ENCODE measurements around the gene ESF1. TPM values are rescaled to one million over a fixed set of nuclear protein-coding genes. Genes with fewer than 3 reads are reported as not detected.

ESF1 gene
- total RNA-seq, 1 experiment from 2014 or later: 28.7 TPM

- TF ChIP-seq ATF2 (CRISPR knock-in tag; IDR thresholded peaks at IDR 0.05; ENCODE audit: borderline replicate concordance, low read depth) (no peak), MXD4 (CRISPR knock-in tag; IDR thresholded peaks at IDR 0.05; ENCODE audit: borderline replicate concordance) (no peak)
Measured at GRCh38 chr20:13677241-13677640, 107.5 kb downstream of the ESF1 start (continued).

- POLR2A ChIA-PET: no interaction called here
- H3K4me1 Mint-ChIP-seq: no peaks in the 10 kb centered on the region
- no peak overlapping the region for H3K4me3 Mint-ChIP-seq
- no peak for DNase-seq (ENCODE audit: low spot score)
- no peak for ATAC-seq
- H3K9me3 Mint-ChIP-seq: peaks cover 8% of the 10 kb centered on the region
- H3K27me3 Mint-ChIP-seq (ENCODE audit: low read depth): no peaks in the 10 kb centered on the region
- TF ChIP-seq NFATC4 (CRISPR knock-in tag; IDR thresholded peaks at IDR 0.05) (no peak), ARID4B (CRISPR knock-in tag; IDR thresholded peaks at IDR 0.05; ENCODE audit: borderline replicate concordance) (no peak), SOX15 (CRISPR knock-in tag; IDR thresholded peaks at IDR 0.05) (no peak)
- CTCF ChIA-PET: no interaction called here
- H3K36me3 Mint-ChIP-seq: no peaks in the 10 kb centered on the region
- no peak overlapping the region for H3K27ac Mint-ChIP-seq
Measured at GRCh38 chr20:13676682-13677081, 108.0 kb downstream of the ESF1 start.

GRCh38 chr20:13672690-13673089, 112.0 kb downstream of the ESF1 start:
- no peak overlapping the region for H3K27ac Mint-ChIP-seq
- H3K36me3 Mint-ChIP-seq: no peaks in the 10 kb centered on the region
- POLR2A ChIA-PET: no interaction called here
- no peak overlapping the region for H3K4me3 Mint-ChIP-seq
- peaks cover 4% of the 10 kb centered on the region; the same call in 1 of the 2 replicates for H3K9me3 Mint-ChIP-seq
- DNase-seq (ENCODE audit: low spot score) (no peak), ATAC-seq (no peak)
- H3K27me3 Mint-ChIP-seq (ENCODE audit: low read depth): no peaks in the 10 kb centered on the region
- CTCF ChIA-PET: no interaction called here
- H3K4me1 Mint-ChIP-seq: peaks cover 10% of the 10 kb centered on the region
- TF ChIP-seq USF1 (CRISPR knock-in tag; IDR thresholded peaks at IDR 0.05) (no peak), HMGXB4 (CRISPR knock-in tag; IDR thresholded peaks at IDR 0.05) (no peak), ZNF138 (CRISPR knock-in tag; conservative IDR thresholded peaks at IDR 0.05) (no peak), IRF1 (CRISPR knock-in tag; IDR thresholded peaks at IDR 0.05) (no peak), SP1 (CRISPR knock-in tag; conservative IDR thresholded peaks at IDR 0.05) (no peak), E2F5 (CRISPR knock-in tag; IDR thresholded peaks at IDR 0.05) (no peak), FOXP1 (CRISPR knock-in tag; IDR thresholded peaks at IDR 0.05; ENCODE audit: borderline replicate concordance) (no peak), NFE2L1 (CRISPR knock-in tag; IDR thresholded peaks at IDR 0.05) (no peak), ZBTB43 (CRISPR knock-in tag; IDR thresholded peaks at IDR 0.05) (no peak), MXD4 (CRISPR knock-in tag; IDR thresholded peaks at IDR 0.05; ENCODE audit: borderline replicate concordance) (no peak), FOXK1 (CRISPR knock-in tag; IDR thresholded peaks at IDR 0.05) (no peak), ZNF281 (CRISPR knock-in tag; IDR thresholded peaks at IDR 0.05) (no peak), CREM (CRISPR knock-in tag; IDR thresholded peaks at IDR 0.05) (no peak), TP53 (CRISPR knock-in tag; IDR thresholded peaks at IDR 0.05) (no peak), FOXJ3 (CRISPR knock-in tag; IDR thresholded peaks at IDR 0.05; ENCODE audit: borderline replicate concordance) (no peak), JAZF1 (CRISPR knock-in tag; IDR thresholded peaks at IDR 0.05) (no peak)
